WI38 (cell line): ENCODE measurements around the gene OAS3.

ENCODE experiments used
- H3K4me3 ChIP-seq: 2 replicates; pipeline ENCODE4 v1.5.1; 2011; ENCODE audit warnings: low read depth, mild to moderate bottlenecking, control low read depth, low read length
- CTCF ChIP-seq: IDR thresholded peaks from 2 replicates; pipeline ENCODE4 v1.5.1; 2012; ENCODE audit warnings: low read depth, mild to moderate bottlenecking, control low read depth, low read length

The OAS3 gene

DNA sequence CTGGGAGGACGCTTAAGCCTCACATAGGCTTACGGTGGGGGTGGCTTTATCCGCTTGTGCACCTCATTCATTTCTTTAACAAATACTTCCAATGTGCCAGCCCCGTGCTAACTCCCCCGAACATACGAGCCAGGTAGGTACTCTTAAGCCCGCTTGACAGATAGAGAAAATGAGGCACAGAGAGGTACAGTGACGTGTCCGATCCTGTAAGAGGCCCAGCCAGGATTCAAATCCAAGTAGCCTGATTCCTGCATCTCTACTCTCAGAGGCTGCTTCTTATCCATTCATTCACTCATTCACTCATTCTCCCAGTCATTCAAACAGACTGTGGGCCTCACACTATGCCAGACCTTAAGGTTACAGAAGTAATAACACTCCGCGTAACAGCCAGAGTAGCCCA lies 477 bp downstream of the OAS3 start:
- no peak for TF ChIP-seq CTCF
- H3K4me3 ChIP-seq: peak overlapping the region; percentile 61

DNA sequence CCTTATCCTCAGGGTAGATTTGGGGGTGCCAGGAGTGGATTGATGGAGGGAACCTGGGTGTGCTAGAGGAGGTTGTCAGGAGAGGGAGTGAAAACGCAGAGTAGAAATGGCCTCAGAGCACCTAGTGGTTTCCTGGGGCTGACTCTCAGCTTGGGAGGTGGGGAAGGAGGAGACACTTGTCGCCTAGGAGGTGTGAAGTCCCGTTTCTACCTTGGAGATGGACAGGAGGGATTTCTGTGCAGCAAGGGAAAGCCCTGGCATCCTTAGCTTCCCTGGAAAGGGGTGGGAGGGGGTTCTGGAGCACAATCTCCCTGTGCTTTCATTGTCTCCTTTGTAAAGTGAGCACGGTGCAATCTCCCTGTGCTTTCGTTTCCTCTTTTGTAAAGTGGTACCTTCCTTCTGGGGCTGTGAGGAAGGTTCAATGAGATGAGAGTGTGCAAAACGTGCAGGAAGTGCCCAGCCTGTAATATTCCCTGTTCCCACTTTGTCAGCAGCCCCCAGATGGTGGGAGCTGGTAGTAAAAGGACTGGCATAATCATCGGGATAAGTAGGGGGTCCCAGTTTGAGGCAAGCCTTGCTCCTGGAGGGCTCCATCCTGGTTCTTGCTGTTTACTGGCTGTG lies 1.6 kb downstream of the OAS3 start:
- H3K4me3 ChIP-seq: no peak overlapping the region
- no peak for TF ChIP-seq CTCF

- no peak for TF ChIP-seq CTCF
- H3K4me3 ChIP-seq: no peak overlapping the region
Measured at GRCh38 chr12:112941528-112942335, 3.5 kb downstream of the OAS3 start.

DNA sequence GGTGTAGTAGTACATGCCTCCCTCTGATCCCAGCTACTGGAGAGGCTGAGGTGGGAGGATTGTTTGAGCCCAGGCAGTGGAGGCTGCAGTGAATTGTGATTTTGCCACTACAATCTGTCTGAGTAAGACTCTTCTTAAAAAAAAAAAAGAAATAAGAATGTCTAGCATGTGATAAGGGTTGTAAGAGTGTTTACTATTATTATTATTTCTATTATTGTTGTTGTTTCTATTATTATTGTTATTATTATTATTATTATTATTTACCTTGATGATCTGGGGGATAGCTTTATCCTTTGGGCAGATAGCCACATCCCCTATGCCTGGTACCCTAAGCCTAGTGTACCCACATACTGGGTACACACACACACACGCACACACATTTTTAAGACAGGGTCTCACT lies 4.3 kb downstream of the OAS3 start:
- TF ChIP-seq CTCF: no peak
- no peak overlapping the region for H3K4me3 ChIP-seq

GRCh38 chr12:112944024-112944690 lies 5.9 kb downstream of the OAS3 start:
- no peak for TF ChIP-seq CTCF
- H3K4me3 ChIP-seq: no peak overlapping the region

DNA sequence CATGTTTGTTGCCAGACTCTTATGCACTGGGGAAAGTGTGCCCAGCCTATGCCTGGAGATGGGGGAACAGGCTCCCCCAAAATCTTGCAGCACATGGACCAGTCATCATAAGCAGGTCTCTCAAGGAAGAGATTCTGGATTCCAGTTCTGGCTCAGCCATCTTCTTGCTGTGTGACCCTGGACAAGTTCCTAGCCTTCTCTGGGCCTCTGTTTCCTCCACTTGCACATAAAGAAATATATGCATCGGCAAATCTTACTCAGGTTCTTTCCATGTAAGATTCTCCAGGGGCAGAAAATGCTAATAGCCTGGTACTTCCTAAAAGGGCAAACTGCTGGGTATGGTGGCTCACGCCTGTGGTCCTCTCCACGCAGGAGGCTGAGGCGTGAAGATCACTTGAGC lies 7.2 kb downstream of the OAS3 start:
- TF ChIP-seq CTCF: no peak
- no peak overlapping the region for H3K4me3 ChIP-seq
